ENCODE results near the gene TRIM52. TPM values are rescaled to one million over a fixed set of nuclear protein-coding genes. Genes with fewer than 3 reads are reported as not detected.

The TRIM52 gene
- total and polyA plus RNA-seq, 9 of the 15 experiments (the other 6 are each of a cell fraction or from before 2014, with no cell fraction given), result 3.3 to 21.9 (median 13.5) TPM

- TF ChIP-seq, protein P1, sequence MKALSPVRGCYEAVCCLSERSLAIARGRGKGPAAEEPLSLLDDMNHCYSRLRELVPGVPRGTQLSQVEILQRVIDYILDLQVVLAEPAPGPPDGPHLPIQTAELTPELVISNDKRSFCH (CRISPR knock-in tag; IDR thresholded peaks at IDR 0.05), result no peak
- TF ChIP-seq, protein P1 (tag; IDR thresholded peaks at IDR 0.05), result no peak
- TF ChIP-seq, protein P2, sequence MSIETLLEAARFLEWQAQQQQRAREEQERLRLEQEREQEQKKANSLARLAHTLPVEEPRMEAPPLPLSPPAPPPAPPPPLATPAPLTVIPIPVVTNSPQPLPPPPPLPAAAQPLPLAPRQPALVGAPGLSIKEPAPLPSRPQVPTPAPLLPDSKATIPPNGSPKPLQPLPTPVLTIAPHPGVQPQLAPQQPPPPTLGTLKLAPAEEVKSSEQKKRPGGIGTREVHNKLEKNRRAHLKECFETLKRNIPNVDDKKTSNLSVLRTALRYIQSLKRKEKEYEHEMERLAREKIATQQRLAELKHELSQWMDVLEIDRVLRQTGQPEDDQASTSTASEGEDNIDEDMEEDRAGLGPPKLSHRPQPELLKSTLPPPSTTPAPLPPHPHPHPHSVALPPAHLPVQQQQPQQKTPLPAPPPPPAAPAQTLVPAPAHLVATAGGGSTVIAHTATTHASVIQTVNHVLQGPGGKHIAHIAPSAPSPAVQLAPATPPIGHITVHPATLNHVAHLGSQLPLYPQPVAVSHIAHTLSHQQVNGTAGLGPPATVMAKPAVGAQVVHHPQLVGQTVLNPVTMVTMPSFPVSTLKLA (conservative IDR thresholded peaks at IDR 0.05), result peak; percentile 62 to 67; a peak in 2 of 4 replicates
- no peak for TF ChIP-seq IFI16 (CRISPR knock-in tag; IDR thresholded peaks at IDR 0.05)
- TF ChIP-seq RBBP5 (IDR thresholded peaks at IDR 0.05; ENCODE audit: borderline replicate concordance, insufficient read depth, low read length, poor library complexity, severe bottlenecking), result peak; percentile 61
- TF ChIP-seq NCOA4 (IDR thresholded peaks at IDR 0.05; ENCODE audit: partially characterized antibody), result no peak
- no peak for TF ChIP-seq NEUROD1 (IDR thresholded peaks at IDR 0.05; ENCODE audit: borderline replicate concordance, low read depth, low read length, partially characterized antibody)
- peak; percentile 47; the same call in 1 of the 2 replicates for TF ChIP-seq SP1 (CRISPR knock-in tag; IDR thresholded peaks at IDR 0.05)
- peak in 2 of 3 experiments; percentile 12 to 39 for TF ChIP-seq YY1 (IDR thresholded peaks at IDR 0.05; ENCODE audit: borderline replicate concordance in 1 of 3, control insufficient read depth in 1 of 3, extremely low read depth in 1 of 3, insufficient read depth in 3 of 3, insufficient read length in 1 of 3, insufficient replicate concordance in 2 of 3, low read depth in 1 of 3, low read length in 2 of 3)
- TF ChIP-seq ZNF280A (IDR thresholded peaks at IDR 0.05; ENCODE audit: low read depth, partially characterized antibody), result no peak
- TF ChIP-seq, protein P3, sequence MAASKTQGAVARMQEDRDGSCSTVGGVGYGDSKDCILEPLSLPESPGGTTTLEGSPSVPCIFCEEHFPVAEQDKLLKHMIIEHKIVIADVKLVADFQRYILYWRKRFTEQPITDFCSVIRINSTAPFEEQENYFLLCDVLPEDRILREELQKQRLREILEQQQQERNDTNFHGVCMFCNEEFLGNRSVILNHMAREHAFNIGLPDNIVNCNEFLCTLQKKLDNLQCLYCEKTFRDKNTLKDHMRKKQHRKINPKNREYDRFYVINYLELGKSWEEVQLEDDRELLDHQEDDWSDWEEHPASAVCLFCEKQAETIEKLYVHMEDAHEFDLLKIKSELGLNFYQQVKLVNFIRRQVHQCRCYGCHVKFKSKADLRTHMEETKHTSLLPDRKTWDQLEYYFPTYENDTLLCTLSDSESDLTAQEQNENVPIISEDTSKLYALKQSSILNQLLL (CRISPR knock-in tag; IDR thresholded peaks at IDR 0.05; ENCODE audit: borderline replicate concordance), result no peak
- no peak for TF ChIP-seq PTTG1 (tag; IDR thresholded peaks at IDR 0.05; ENCODE audit: low read depth)
- TF ChIP-seq, protein P4, sequence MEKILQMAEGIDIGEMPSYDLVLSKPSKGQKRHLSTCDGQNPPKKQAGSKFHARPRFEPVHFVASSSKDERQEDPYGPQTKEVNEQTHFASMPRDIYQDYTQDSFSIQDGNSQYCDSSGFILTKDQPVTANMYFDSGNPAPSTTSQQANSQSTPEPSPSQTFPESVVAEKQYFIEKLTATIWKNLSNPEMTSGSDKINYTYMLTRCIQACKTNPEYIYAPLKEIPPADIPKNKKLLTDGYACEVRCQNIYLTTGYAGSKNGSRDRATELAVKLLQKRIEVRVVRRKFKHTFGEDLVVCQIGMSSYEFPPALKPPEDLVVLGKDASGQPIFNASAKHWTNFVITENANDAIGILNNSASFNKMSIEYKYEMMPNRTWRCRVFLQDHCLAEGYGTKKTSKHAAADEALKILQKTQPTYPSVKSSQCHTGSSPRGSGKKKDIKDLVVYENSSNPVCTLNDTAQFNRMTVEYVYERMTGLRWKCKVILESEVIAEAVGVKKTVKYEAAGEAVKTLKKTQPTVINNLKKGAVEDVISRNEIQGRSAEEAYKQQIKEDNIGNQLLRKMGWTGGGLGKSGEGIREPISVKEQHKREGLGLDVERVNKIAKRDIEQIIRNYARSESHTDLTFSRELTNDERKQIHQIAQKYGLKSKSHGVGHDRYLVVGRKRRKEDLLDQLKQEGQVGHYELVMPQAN (IDR thresholded peaks at IDR 0.05; ENCODE audit: borderline replicate concordance), result no peak
- TF ChIP-seq SP2 (IDR thresholded peaks at IDR 0.05; ENCODE audit: extremely low read depth, low read depth, low read length, poor library complexity, severe bottlenecking), result no peak
- no peak for TF ChIP-seq ZC3H11A (IDR thresholded peaks at IDR 0.05; ENCODE audit: low read depth, low read length)
- TF ChIP-seq ZNF253 (CRISPR knock-in tag; conservative IDR thresholded peaks at IDR 0.05), result no peak
- TF ChIP-seq RBM39 (optimal IDR thresholded peaks at IDR 0.05; ENCODE audit: low read depth, low read length), result no peak
- TF ChIP-seq KLF6 (CRISPR knock-in tag; IDR thresholded peaks at IDR 0.05; ENCODE audit: borderline replicate concordance), result no peak
- TF ChIP-seq CHCHD3 (CRISPR knock-in tag; IDR thresholded peaks at IDR 0.05), result 0 out of 2 replicates have a peak, but pooled peaks have one; percentile 40
Measured at GRCh38 chr5:181261320-181262049, 542 bp upstream of the TRIM52 start (continued).
